B cell (primary cell): ENCODE data around the gene BMERB1. TPM values are rescaled to one million over a fixed set of nuclear protein-coding genes. Genes with fewer than 3 reads are reported as not detected.

Source experiments
- ATAC-seq: fragments of 200-7000 bp; cut with Tn5 transposase; one replicate; pipeline ENCODE4 v1.10.0; 2021; ENCODE audit warnings: low read depth, mild to moderate bottlenecking, moderate number of reproducible peaks, moderate library complexity
- CTCF ChIA-PET: fragments of 350-600 bp; sonication (Branson Sonifier 250); formaldehyde crosslinking; loops from one replicate; lab custom pipeline; 2021; ENCODE audit warnings: antibody characterized with exemption, inconsistent platforms; lab: Charles Lee
- POLR2A ChIA-PET: fragments of 350-600 bp; sonication (Branson Sonifier 250); formaldehyde crosslinking; loops from one replicate; lab custom pipeline; 2021; ENCODE audit warnings: antibody characterized with exemption; lab: Charles Lee
- DNase-seq: peaks from one replicate; pipeline ENCODE4 v3.0.0; 2013
- H2AFZ ChIP-seq: 2 replicates; pipeline ENCODE4 v1.6.1; 2012; ENCODE audit warnings: mild to moderate bottlenecking, low read depth, low read length; ENCODE audit not compliant: insufficient read depth, poor library complexity, severe bottlenecking
- H3K27ac ChIP-seq, 2 donors: 1 replicate in 1 of 2; 2 replicates in 1 of 2; pipeline ENCODE4 v1.5.1; 2012 to 2013; ENCODE audit warnings: low read length in 2 of 2, mild to moderate bottlenecking in 2 of 2, moderate library complexity in 1 of 2
- H3K27me3 ChIP-seq, 4 experiments: fragments of 200-600 bp in 1 of 4; sonication (generic) in 1 of 4; replicated peaks in 1 of 4; 1 replicate in 2 of 4; 2 replicates in 2 of 4; pipeline versions ENCODE4 v1.6.1 to v1.7.0; 2013 to 2016; ENCODE audit warnings: low read length in 3 of 4, mild to moderate bottlenecking in 2 of 4, mixed read lengths in 1 of 4, moderate library complexity in 1 of 4; ENCODE audit not compliant: insufficient read depth in 4 of 4, control insufficient read depth in 3 of 4; ENCODE audit errors: control extremely low read depth in 1 of 4
- H3K36me3 ChIP-seq, 2 experiments: replicated peaks in 1 of 2; 1 replicate in 1 of 2; 2 replicates in 1 of 2; pipeline versions ENCODE4 v1.6.1 to v1.7.1; 2013; ENCODE audit warnings: low read length in 1 of 2; ENCODE audit not compliant: insufficient read depth in 2 of 2, control insufficient read depth in 1 of 2; ENCODE audit errors: control extremely low read depth in 1 of 2, extremely low read depth in 1 of 2
- H3K4me1 ChIP-seq, 2 donors: fragments of 200-600 bp in 1 of 2; sonication (generic) in 1 of 2; 1 replicate in 1 of 2; 2 replicates in 1 of 2; pipeline versions ENCODE4 v1.5.1 to v1.6.1; 2013 to 2017; ENCODE audit warnings: low read length in 2 of 2; ENCODE audit not compliant: control insufficient read depth in 2 of 2, insufficient read depth in 2 of 2
- H3K4me2 ChIP-seq: replicated peaks from 2 replicates; pipeline ENCODE3; 2012; ENCODE audit warnings: mild to moderate bottlenecking, low read depth, low read length; ENCODE audit not compliant: poor library complexity, severe bottlenecking
- H3K4me3 ChIP-seq, 5 experiments: fragments of 200-600 bp in 1 of 5; sonication (generic) in 1 of 5; 1 replicate in 3 of 5; 2 replicates in 2 of 5; pipeline versions ENCODE4 v1.5.1 to v1.7.0; 2011 to 2016; ENCODE audit warnings: low read length in 4 of 5, mild to moderate bottlenecking in 4 of 5, low read depth in 2 of 5, control low read depth in 1 of 5, moderate library complexity in 1 of 5; ENCODE audit not compliant: insufficient read depth in 1 of 5; ENCODE audit errors: control extremely low read depth in 1 of 5, extremely low read depth in 1 of 5
- H3K79me2 ChIP-seq: fragments of 200-600 bp; sonication (generic); one replicate; pipeline ENCODE4 v1.6.0; 2016; ENCODE audit warnings: low read length; ENCODE audit not compliant: control insufficient read depth, insufficient read depth
- H3K9ac ChIP-seq: fragments of 200-600 bp; sonication (generic); 2 replicates; pipeline ENCODE4 v1.6.1; 2017; ENCODE audit warnings: mild to moderate bottlenecking, low read length, moderate library complexity
- H3K9me3 ChIP-seq, 3 donors: one replicate each; pipeline versions ENCODE4 v1.6.1 to v1.7.1; 2013; ENCODE audit warnings: low read length in 2 of 3; ENCODE audit not compliant: control insufficient read depth in 2 of 3, insufficient read depth in 1 of 3; ENCODE audit errors: control extremely low read depth in 1 of 3
- H4K20me1 ChIP-seq: 2 replicates; pipeline ENCODE4 v1.6.0; 2012; ENCODE audit warnings: mild to moderate bottlenecking, low read length; ENCODE audit not compliant: insufficient read depth, control insufficient read depth, poor library complexity, severe bottlenecking
- H3K27ac Mint-ChIP-seq: one replicate; pipeline ENCODE4 v1.8.0; 2021; ENCODE audit warnings: mixed read lengths
- H3K27me3 Mint-ChIP-seq: one replicate; pipeline ENCODE4 v1.8.0; 2021; ENCODE audit warnings: mixed read lengths
- H3K4me1 Mint-ChIP-seq: one replicate; pipeline ENCODE4 v1.8.0; 2021; ENCODE audit warnings: mixed read lengths
- H3K4me3 Mint-ChIP-seq: one replicate; pipeline ENCODE4 v1.8.0; 2021; ENCODE audit warnings: mixed read lengths
- H3K9me3 Mint-ChIP-seq: one replicate; pipeline ENCODE4 v1.8.0; 2022; ENCODE audit warnings: mixed read lengths; ENCODE audit not compliant: insufficient read depth
- EZH2 ChIP-seq: IDR thresholded peaks from 2 replicates; pipeline ENCODE4 v1.6.1; 2012; ENCODE audit warnings: borderline replicate concordance, low read depth, mild to moderate bottlenecking, moderate library complexity, low read length; ENCODE audit not compliant: insufficient read depth, poor library complexity, severe bottlenecking
- WGBS: methylation state at CpG from one replicate; pipeline ENCODE4 v1.1.5; 2013; ENCODE audit warnings: missing lambda C conversion rate; ENCODE audit not compliant: insufficient coverage; 5-methylcytosine and 5-hydroxymethylcytosine counted together
- intact Hi-C: fragments of 100-400 bp; cut with micrococcal nuclease; formaldehyde crosslinking; loops from one replicate; pipeline ENCODE4 v1.10.0; 2022
- polyA plus RNA-seq: library from polyadenylated mRNA; depleted of rRNA; stranded (reverse); fragments of >200 nt; gene quantifications from 2 replicates; pipeline ENCODE4 v1.2.3, GENCODE V29; 2012
- total RNA-seq, 2 donors: library from RNA; stranded (reverse); fragments of 120-200 nt in 1 of 2; gene quantifications; 1 replicate in 1 of 2; 2 replicates in 1 of 2; pipeline versions ENCODE4 v1.2.3 to v1.2.4, GENCODE V29; 2013 to 2022
- TF ChIP-seq, protein P1 (sequence below): fragments of 200-600 bp; IDR thresholded peaks from one replicate; pipeline ENCODE4 v1.8.0; 2022; ENCODE audit warnings: antibody characterized with exemption, mild to moderate bottlenecking

The BMERB1 gene
- total and polyA plus RNA-seq, 2 donors (not counting 1 experiment from before 2014, with no cell fraction given), result 2.2 to 11.2 TPM

DNA sequence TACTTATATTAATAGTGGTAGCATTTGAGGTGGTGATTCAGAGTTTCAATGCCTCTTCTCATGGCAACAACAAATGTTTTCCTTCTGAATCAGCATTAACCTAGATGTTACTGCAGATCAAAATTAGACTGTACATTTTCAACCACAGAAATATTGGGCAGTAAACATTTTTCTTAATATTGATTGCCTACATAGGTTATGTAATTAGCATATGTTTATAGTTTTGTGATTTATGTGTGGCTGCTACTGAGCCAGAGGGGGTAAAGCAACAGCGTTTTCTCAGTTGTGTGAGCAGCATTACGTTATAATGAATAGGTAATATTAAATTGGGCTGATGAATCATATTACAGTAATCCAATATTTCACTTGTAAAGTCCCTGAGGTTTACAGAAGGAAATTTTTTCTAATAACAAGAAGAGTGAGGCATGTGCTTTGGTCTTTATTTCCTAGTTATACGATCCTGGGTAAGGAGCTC lies 18.8 kb upstream of the BMERB1 start:
- Histone ChIP-seq H3K4me2 (no peak overlapping the region), H3K27me3 (no peaks in the 10 kb centered on the region), H3K4me1 (no peaks in the 10 kb centered on the region), H3K9me3 (no peaks in the 10 kb centered on the region), H2AFZ (no peak overlapping the region), H3K9ac (no peak overlapping the region), H3K27ac (no peak overlapping the region), H3K79me2 (no peaks in the 10 kb centered on the region), H4K20me1 (no peaks in the 10 kb centered on the region), H3K4me3 (no peak overlapping the region), H3K36me3 (no peaks in the 10 kb centered on the region)
- CTCF ChIA-PET, result interaction anchor here (0.8 kb wide), 1 partner anchor 13 kb away, joined by 3 read pairs; no protein-coding TSS in a partner anchor
- ATAC-seq (no peak), DNase-seq (no peak)
- H3K9me3 Mint-ChIP-seq, result no peaks in the 10 kb centered on the region
- TF ChIP-seq, protein P1, sequence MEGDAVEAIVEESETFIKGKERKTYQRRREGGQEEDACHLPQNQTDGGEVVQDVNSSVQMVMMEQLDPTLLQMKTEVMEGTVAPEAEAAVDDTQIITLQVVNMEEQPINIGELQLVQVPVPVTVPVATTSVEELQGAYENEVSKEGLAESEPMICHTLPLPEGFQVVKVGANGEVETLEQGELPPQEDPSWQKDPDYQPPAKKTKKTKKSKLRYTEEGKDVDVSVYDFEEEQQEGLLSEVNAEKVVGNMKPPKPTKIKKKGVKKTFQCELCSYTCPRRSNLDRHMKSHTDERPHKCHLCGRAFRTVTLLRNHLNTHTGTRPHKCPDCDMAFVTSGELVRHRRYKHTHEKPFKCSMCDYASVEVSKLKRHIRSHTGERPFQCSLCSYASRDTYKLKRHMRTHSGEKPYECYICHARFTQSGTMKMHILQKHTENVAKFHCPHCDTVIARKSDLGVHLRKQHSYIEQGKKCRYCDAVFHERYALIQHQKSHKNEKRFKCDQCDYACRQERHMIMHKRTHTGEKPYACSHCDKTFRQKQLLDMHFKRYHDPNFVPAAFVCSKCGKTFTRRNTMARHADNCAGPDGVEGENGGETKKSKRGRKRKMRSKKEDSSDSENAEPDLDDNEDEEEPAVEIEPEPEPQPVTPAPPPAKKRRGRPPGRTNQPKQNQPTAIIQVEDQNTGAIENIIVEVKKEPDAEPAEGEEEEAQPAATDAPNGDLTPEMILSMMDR, result no peak
- TF ChIP-seq EZH2, result no peak
- intact Hi-C loops, result no loop called here
- H3K27ac Mint-ChIP-seq, result no peak overlapping the region
- no peak overlapping the region for H3K4me3 Mint-ChIP-seq
- peaks cover 3% of the 10 kb centered on the region for H3K27me3 Mint-ChIP-seq
- H3K4me1 Mint-ChIP-seq, result no peaks in the 10 kb centered on the region
- no CpG with 5 or more reads among the region's 3 CpGs for WGBS
- POLR2A ChIA-PET, result no interaction called here

DNA sequence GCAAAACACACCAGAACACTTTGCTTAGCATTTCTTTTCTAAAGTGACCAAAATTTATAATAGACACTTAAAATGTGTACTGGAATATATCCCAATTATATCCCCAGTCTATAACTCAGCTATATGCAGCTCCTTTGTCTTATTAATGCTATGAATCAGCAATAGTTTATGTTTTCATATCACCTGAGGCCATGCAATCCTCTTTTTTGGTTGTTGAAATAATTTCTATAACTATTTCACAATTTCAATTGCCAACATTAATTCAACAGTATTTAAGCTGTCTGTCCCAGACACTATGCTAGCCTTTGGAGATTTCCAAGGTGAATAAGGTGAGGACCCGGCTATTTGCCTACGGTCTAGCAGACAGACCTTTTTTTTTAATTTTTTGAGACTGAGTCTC lies 17.2 kb upstream of the BMERB1 start:
- Mint-ChIP-seq H3K4me3 (no peak overlapping the region), H3K4me1 (no peaks in the 10 kb centered on the region), H3K27ac (no peak overlapping the region), H3K27me3 (peaks cover 3% of the 10 kb centered on the region), H3K9me3 (no peaks in the 10 kb centered on the region)
- H3K79me2 ChIP-seq, result no peaks in the 10 kb centered on the region
- H2AFZ ChIP-seq, result no peak overlapping the region
- H3K36me3 ChIP-seq, result no peaks in the 10 kb centered on the region
- ATAC-seq (no peak), DNase-seq (no peak)
- H3K4me1 ChIP-seq, result no peaks in the 10 kb centered on the region
- H3K9ac ChIP-seq, result no peak overlapping the region
- ChIA-PET CTCF (interaction anchor here (0.9 kb wide), 1 partner anchor 13 kb away, joined by 3 read pairs; no protein-coding TSS in a partner anchor), POLR2A (no interaction called here)
- no peak for TF ChIP-seq EZH2
- TF ChIP-seq, protein P1, result no peak
- no peak overlapping the region for H3K4me3 ChIP-seq
- no peak overlapping the region for H3K4me2 ChIP-seq
- no peak overlapping the region for H3K27ac ChIP-seq
- intact Hi-C loops, result no loop called here
- 97% methylated on average over 2 of the region's 2 CpGs for WGBS
- H4K20me1 ChIP-seq, result no peaks in the 10 kb centered on the region
- H3K9me3 ChIP-seq, result no peaks in the 10 kb centered on the region
- H3K27me3 ChIP-seq, result no peaks in the 10 kb centered on the region
